ENCODE results near the gene ABAT. TPM values are rescaled to one million over a fixed set of nuclear protein-coding genes. Genes with fewer than 3 reads are reported as not detected.

The ABAT gene
- total RNA-seq, 1 experiment from 2014 or later = 7.3 TPM

DNA sequence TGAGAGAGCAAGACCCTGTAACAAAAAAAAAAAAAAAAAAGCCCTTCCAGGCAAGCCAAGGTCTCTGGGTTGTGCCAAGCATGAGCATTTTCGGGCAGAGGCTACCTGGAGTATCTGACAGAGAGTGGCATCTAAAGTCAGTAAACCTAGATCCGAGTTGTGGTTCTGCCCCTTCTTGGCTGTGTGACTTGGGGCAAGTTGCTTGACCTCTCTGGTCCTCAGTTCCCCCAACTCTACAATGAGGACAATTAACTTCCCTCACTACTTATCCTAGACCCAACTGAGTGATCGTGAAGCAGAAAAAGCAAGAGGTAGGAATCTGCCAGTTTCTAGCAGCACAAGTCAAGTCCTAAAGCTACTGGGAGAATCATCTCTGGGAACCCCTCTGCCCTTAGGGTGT is 88.7 kb downstream of the ABAT start:
- Histone ChIP-seq H3K9ac (ENCODE audit: extremely low read depth, insufficient read length, low read length) (no peak overlapping the region), H2AK5ac (ENCODE audit: insufficient read length, low read length) (no peak overlapping the region), H3K79me2 (ENCODE audit: insufficient read depth, low read length) (no peaks in the 10 kb centered on the region), H4K20me1 (ENCODE audit: control insufficient read depth, insufficient read depth, insufficient read length) (no peaks in the 10 kb centered on the region), H3K23me2 (ENCODE audit: insufficient read length, low read depth, low read length, poor library complexity, severe bottlenecking) (no peaks in the 10 kb centered on the region), H3K56ac (ENCODE audit: insufficient read length, low read depth, low read length) (no peak overlapping the region), H3K9me3 (ENCODE audit: control insufficient read depth, low read depth, low read length) (no peaks in the 10 kb centered on the region), H4K5ac (ENCODE audit: insufficient read length, low read depth, low read length) (no peak overlapping the region), H4K8ac (replicated peaks; ENCODE audit: insufficient read length, low read depth, low read length) (no peak overlapping the region), H4K91ac (ENCODE audit: insufficient read length, low read depth, low read length) (no peak overlapping the region), H2BK15ac (ENCODE audit: low read depth, low read length) (no peak overlapping the region), H3K4me2 (ENCODE audit: insufficient read depth, insufficient read length, low read length) (no peak overlapping the region), H3K27me3 (ENCODE audit: insufficient read depth, low read length) (no peaks in the 10 kb centered on the region), H2AFZ (ENCODE audit: low read length) (no peak overlapping the region), H2BK12ac (ENCODE audit: insufficient read length, low read depth, low read length) (no peak overlapping the region), H3K79me1 (ENCODE audit: insufficient read depth, low read depth, low read length, poor library complexity, severe bottlenecking) (no peaks in the 10 kb centered on the region), H3K23ac (ENCODE audit: insufficient read length, low read depth, low read length) (no peak overlapping the region), H2BK5ac (ENCODE audit: insufficient read length, low read length) (no peak overlapping the region), H2BK120ac (ENCODE audit: low read depth, low read length, poor library complexity, severe bottlenecking) (no peak overlapping the region), H3K4ac (ENCODE audit: low read depth, low read length) (no peak overlapping the region), H3K18ac (ENCODE audit: insufficient read length, low read depth, low read length) (no peak overlapping the region), H3K14ac (ENCODE audit: insufficient read depth, low read length) (no peak overlapping the region), H3K4me1 (ENCODE audit: insufficient read depth, low read length) (no peaks in the 10 kb centered on the region), H2BK20ac (ENCODE audit: low read depth, low read length, poor library complexity, severe bottlenecking) (no peak overlapping the region), H3T11ph (ENCODE audit: low read length) (no peak overlapping the region), H3K27ac (ENCODE audit: insufficient read length, low read depth, low read length) (no peak overlapping the region)
- DNase-seq = no peak
- H3K4me3 Mint-ChIP-seq = no peak overlapping the region
- peaks cover 13 to 14% of the 10 kb centered on the region in 2 experiments for H3K4me1 Mint-ChIP-seq
- H3K27me3 Mint-ChIP-seq (ENCODE audit: low read depth) = no peaks in the 10 kb centered on the region; the same call in 1 of the 2 replicates
- TF ChIP-seq, protein P1, sequence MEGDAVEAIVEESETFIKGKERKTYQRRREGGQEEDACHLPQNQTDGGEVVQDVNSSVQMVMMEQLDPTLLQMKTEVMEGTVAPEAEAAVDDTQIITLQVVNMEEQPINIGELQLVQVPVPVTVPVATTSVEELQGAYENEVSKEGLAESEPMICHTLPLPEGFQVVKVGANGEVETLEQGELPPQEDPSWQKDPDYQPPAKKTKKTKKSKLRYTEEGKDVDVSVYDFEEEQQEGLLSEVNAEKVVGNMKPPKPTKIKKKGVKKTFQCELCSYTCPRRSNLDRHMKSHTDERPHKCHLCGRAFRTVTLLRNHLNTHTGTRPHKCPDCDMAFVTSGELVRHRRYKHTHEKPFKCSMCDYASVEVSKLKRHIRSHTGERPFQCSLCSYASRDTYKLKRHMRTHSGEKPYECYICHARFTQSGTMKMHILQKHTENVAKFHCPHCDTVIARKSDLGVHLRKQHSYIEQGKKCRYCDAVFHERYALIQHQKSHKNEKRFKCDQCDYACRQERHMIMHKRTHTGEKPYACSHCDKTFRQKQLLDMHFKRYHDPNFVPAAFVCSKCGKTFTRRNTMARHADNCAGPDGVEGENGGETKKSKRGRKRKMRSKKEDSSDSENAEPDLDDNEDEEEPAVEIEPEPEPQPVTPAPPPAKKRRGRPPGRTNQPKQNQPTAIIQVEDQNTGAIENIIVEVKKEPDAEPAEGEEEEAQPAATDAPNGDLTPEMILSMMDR (conservative IDR thresholded peaks at IDR 0.05) = no peak
- H3K9me3 Mint-ChIP-seq = no peaks in the 10 kb centered on the region
- WGBS (ENCODE audit: extremely low coverage, insufficient read length, low lambda C conversion rate) = no CpG with 5 or more reads among the region's 3 CpGs
- no peaks in the 10 kb centered on the region; a peak in 1 of 7 replicates for H3K36me3 Mint-ChIP-seq (ENCODE audit: insufficient read depth in 1 of 3, low read depth in 3 of 3)
- no peak overlapping the region for H3K27ac Mint-ChIP-seq
